PC-9 (cell line): ENCODE data around the gene SLC38A3.
"Not testable (repeated sequence)": the region's sequence is repeated elsewhere in the genome, so short reads cannot be mapped to it uniquely, and the experiment has no call there.

ENCODE experiments used
- CTCF ChIP-seq: fragments of 200-600 bp; sonication (generic); conservative IDR thresholded peaks from 2 replicates; pipeline ENCODE4 v1.6.1; 2017; ENCODE audit warnings: mixed run types, antibody characterized with exemption, mild to moderate bottlenecking, moderate library complexity
- EZH2 ChIP-seq: fragments of 200-600 bp; sonication (generic); IDR thresholded peaks from 2 replicates; pipeline ENCODE4 v1.8.0; 2017; ENCODE audit warnings: antibody characterized with exemption, low read depth

GRCh38 chr3:50211368-50211717 is 6.3 kb downstream of the SLC38A3 start:
- TF ChIP-seq CTCF, EZH2: not testable (repeated sequence)
